HepG2 (cell line): ENCODE results near the gene ERLIN1. TPM values are rescaled to one million over a fixed set of nuclear protein-coding genes. Genes with fewer than 3 reads are reported as not detected.
A peak's percentile ranks its signal among the peaks of the same experiment; 100 is the strongest.

ENCODE experiments used
- CEBPB ChIP-seq: IDR thresholded peaks from 2 replicates; pipeline ENCODE4 v1.6.1; 2011; ENCODE audit warnings: low read depth, low read length, improper control_type of control experiment, borderline replicate concordance
- FLYWCH1 ChIP-seq: sonication (generic); formaldehyde crosslinking; IDR thresholded peaks from 2 replicates; pipeline ENCODE4 v1.8.1; 2023; ENCODE audit warnings: mild to moderate bottlenecking, missing genetic modification reagents
- FOXA1 ChIP-seq, 2 experiments: fragments of 450-650 bp in 1 of 2; sonication (generic) in 1 of 2; formaldehyde crosslinking in 1 of 2; IDR thresholded peaks; 2 replicates each; pipeline versions ENCODE4 v1.4.0 to v1.6.1; 2016 to 2020; ENCODE audit warnings: missing genetic modification reagents in 1 of 2
- HES4 ChIP-seq: sonication (generic); formaldehyde crosslinking; IDR thresholded peaks from 2 replicates; pipeline ENCODE4 v1.9.0; 2021; ENCODE audit warnings: mild to moderate bottlenecking, missing genetic modification reagents, borderline replicate concordance
- ISL2 ChIP-seq: sonication (generic); formaldehyde crosslinking; IDR thresholded peaks from 2 replicates; pipeline ENCODE4 v1.5.0; 2020; ENCODE audit warnings: missing genetic modification reagents
- KDM1A ChIP-seq: IDR thresholded peaks from 2 replicates; pipeline ENCODE4 v1.6.1; 2016; ENCODE audit warnings: missing compliant biosample characterization
- KDM3A ChIP-seq: IDR thresholded peaks from 2 replicates; pipeline ENCODE4 v1.6.1; 2018; ENCODE audit warnings: low read depth, missing compliant biosample characterization
- KDM4B ChIP-seq: sonication (generic); formaldehyde crosslinking; IDR thresholded peaks from 2 replicates; pipeline ENCODE4 v1.4.0; 2020; ENCODE audit warnings: missing genetic modification reagents
- KLF6 ChIP-seq: IDR thresholded peaks from 2 replicates; pipeline ENCODE4 v1.8.0; 2016; ENCODE audit warnings: missing biosample characterization, missing genetic modification reagents
- NBN ChIP-seq: fragments of 450-650 bp; conservative IDR thresholded peaks from 2 replicates; pipeline ENCODE4 v1.6.1; 2017
- U2AF1 ChIP-seq: fragments of 200-400 bp; formaldehyde crosslinking; optimal IDR thresholded peaks from 2 replicates; pipeline ENCODE3; 2017; ENCODE audit warnings: mild to moderate bottlenecking, low read depth, low read length
- ZC3H13 ChIP-seq: sonication (generic); formaldehyde crosslinking; IDR thresholded peaks from 2 replicates; pipeline ENCODE4 v1.8.1; 2023; ENCODE audit warnings: mild to moderate bottlenecking, missing genetic modification reagents, moderate library complexity
- ZNF10 ChIP-seq: sonication (generic); formaldehyde crosslinking; IDR thresholded peaks from 2 replicates; pipeline ENCODE4 v1.4.0; 2020; ENCODE audit warnings: mild to moderate bottlenecking, low read depth, missing genetic modification reagents, borderline replicate concordance
- ZNF382 ChIP-seq: sonication (generic); formaldehyde crosslinking; IDR thresholded peaks from 2 replicates; pipeline ENCODE4 v1.5.0; 2020; ENCODE audit warnings: missing genetic modification reagents, mild to moderate bottlenecking, borderline replicate concordance
- ZNF598 ChIP-seq: sonication (generic); formaldehyde crosslinking; IDR thresholded peaks from 2 replicates; pipeline ENCODE4 v1.5.1; 2020; ENCODE audit warnings: mild to moderate bottlenecking, missing genetic modification reagents, borderline replicate concordance
- ZNF749 ChIP-seq: sonication (generic); formaldehyde crosslinking; IDR thresholded peaks from 2 replicates; pipeline ENCODE4 v1.8.0; 2022; ENCODE audit warnings: mild to moderate bottlenecking, missing genetic modification reagents, moderate library complexity, borderline replicate concordance
- ZNF776 ChIP-seq: sonication (generic); formaldehyde crosslinking; IDR thresholded peaks from 2 replicates; pipeline ENCODE4 v1.4.0; 2020; ENCODE audit warnings: mild to moderate bottlenecking, missing genetic modification reagents
- polyA plus RNA-seq, 8 experiments: library from polyadenylated mRNA; depleted of rRNA in 3 of 8; stranded (reverse) in 7 of 8; unstranded in 1 of 8; fragments of >200 nt; fragmentation: Illumina TruSeq in 4 of 8; extraction: Trizol in 4 of 8; gene quantifications; 2 replicates each; pipeline versions ENCODE4 v1.2.1 to v1.2.3, GENCODE V29; 2011 to 2016; ENCODE audit warnings: low read depth in 4 of 8, missing spikeins in 1 of 8, mixed read lengths in 1 of 8; ENCODE audit not compliant: insufficient read depth in 1 of 8
- total RNA-seq, 5 experiments: library from RNA; depleted of rRNA; stranded (reverse); fragments of >200 nt; fragmentation: Illumina TruSeq; extraction: Trizol; gene quantifications; 2 replicates each; pipeline ENCODE4 v1.2.3, GENCODE V29; 2016; ENCODE audit warnings: low read depth in 1 of 5
- TF ChIP-seq, protein P1 (sequence below): sonication (generic); formaldehyde crosslinking; IDR thresholded peaks from 2 replicates; pipeline ENCODE4 v1.4.0; 2020; ENCODE audit warnings: low read depth, mild to moderate bottlenecking, missing genetic modification reagents
- TF ChIP-seq, protein P2 (sequence below): sonication (generic); formaldehyde crosslinking; conservative IDR thresholded peaks from 2 replicates; pipeline ENCODE4 v1.8.0; 2022; ENCODE audit warnings: low read depth, missing genetic modification reagents
- TF ChIP-seq, protein P3 (sequence below): sonication (generic); formaldehyde crosslinking; IDR thresholded peaks from 2 replicates; pipeline ENCODE4 v1.5.0; 2020; ENCODE audit warnings: mild to moderate bottlenecking, missing genetic modification reagents, moderate library complexity
- TF ChIP-seq, protein P4 (sequence below): sonication (generic); formaldehyde crosslinking; IDR thresholded peaks from 2 replicates; pipeline ENCODE4 v1.5.1; 2020; ENCODE audit warnings: missing genetic modification reagents, mild to moderate bottlenecking, borderline replicate concordance

ERLIN1 gene
- total and polyA plus RNA-seq, 2 of the 13 experiments (the other 11 are each of a cell fraction or from before 2014, with no cell fraction given) = 56.8 to 69.3 TPM

DNA sequence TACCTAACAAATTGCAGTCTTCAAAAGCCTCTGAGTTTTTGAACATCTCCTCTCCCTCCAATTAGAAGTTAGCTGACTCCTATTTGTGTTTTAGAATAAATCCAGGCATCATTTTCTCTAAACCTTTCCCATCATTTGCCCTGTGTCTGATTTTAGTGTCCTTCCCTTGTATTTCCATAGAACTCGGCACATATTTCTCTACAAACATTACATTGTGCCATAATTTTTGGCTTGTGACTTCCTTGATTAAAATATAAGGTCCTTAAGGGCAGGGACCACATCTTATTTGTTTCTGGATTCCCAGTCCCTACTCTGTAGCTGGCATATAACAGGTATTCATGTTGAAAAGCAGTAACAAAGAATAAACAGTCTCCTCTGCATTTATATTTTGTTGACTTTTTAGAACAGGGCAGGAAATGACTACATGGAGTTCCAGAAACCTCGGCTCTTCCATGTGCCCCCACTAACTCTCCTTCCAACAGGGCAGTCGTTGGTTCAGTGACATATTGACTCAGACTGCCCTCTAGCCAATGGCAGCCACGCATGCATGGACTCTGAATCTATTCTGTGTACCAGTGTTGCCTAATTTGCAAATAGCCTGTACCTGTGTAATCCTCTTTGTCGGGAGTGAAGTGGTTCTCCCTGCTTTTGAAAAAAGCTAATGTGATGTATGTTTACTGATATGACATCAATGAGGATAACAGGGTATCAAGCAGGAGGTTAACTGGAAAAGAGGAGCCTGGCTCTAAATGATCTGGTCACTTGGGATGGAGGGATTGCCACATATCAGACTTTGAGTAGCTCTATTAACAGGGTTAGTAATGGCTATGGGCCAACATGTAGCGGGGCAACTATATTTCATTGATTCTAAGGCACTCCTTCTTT, 84.4 kb downstream of the ERLIN1 start (continued):
- TF ChIP-seq ZNF382 (CRISPR knock-in tag) = no peak
- TF ChIP-seq, protein P1, sequence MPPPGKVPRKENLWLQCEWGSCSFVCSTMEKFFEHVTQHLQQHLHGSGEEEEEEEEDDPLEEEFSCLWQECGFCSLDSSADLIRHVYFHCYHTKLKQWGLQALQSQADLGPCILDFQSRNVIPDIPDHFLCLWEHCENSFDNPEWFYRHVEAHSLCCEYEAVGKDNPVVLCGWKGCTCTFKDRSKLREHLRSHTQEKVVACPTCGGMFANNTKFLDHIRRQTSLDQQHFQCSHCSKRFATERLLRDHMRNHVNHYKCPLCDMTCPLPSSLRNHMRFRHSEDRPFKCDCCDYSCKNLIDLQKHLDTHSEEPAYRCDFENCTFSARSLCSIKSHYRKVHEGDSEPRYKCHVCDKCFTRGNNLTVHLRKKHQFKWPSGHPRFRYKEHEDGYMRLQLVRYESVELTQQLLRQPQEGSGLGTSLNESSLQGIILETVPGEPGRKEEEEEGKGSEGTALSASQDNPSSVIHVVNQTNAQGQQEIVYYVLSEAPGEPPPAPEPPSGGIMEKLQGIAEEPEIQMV (CRISPR knock-in tag) = peak; percentile 30; the same call in 1 of the 2 replicates
- TF ChIP-seq, protein P2, sequence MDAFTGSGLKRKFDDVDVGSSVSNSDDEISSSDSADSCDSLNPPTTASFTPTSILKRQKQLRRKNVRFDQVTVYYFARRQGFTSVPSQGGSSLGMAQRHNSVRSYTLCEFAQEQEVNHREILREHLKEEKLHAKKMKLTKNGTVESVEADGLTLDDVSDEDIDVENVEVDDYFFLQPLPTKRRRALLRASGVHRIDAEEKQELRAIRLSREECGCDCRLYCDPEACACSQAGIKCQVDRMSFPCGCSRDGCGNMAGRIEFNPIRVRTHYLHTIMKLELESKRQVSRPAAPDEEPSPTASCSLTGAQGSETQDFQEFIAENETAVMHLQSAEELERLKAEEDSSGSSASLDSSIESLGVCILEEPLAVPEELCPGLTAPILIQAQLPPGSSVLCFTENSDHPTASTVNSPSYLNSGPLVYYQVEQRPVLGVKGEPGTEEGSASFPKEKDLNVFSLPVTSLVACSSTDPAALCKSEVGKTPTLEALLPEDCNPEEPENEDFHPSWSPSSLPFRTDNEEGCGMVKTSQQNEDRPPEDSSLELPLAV (CRISPR knock-in tag) = no peak
- TF ChIP-seq, protein P3, sequence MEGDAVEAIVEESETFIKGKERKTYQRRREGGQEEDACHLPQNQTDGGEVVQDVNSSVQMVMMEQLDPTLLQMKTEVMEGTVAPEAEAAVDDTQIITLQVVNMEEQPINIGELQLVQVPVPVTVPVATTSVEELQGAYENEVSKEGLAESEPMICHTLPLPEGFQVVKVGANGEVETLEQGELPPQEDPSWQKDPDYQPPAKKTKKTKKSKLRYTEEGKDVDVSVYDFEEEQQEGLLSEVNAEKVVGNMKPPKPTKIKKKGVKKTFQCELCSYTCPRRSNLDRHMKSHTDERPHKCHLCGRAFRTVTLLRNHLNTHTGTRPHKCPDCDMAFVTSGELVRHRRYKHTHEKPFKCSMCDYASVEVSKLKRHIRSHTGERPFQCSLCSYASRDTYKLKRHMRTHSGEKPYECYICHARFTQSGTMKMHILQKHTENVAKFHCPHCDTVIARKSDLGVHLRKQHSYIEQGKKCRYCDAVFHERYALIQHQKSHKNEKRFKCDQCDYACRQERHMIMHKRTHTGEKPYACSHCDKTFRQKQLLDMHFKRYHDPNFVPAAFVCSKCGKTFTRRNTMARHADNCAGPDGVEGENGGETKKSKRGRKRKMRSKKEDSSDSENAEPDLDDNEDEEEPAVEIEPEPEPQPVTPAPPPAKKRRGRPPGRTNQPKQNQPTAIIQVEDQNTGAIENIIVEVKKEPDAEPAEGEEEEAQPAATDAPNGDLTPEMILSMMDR = peak; percentile 29
- TF ChIP-seq ISL2 (CRISPR knock-in tag) = peak; percentile 98
- TF ChIP-seq U2AF1 = no peak
- TF ChIP-seq ZNF598 (CRISPR knock-in tag) = no peak
- TF ChIP-seq ZNF776 (CRISPR knock-in tag) = no peak
- no peak for TF ChIP-seq NBN
- TF ChIP-seq, protein P4, sequence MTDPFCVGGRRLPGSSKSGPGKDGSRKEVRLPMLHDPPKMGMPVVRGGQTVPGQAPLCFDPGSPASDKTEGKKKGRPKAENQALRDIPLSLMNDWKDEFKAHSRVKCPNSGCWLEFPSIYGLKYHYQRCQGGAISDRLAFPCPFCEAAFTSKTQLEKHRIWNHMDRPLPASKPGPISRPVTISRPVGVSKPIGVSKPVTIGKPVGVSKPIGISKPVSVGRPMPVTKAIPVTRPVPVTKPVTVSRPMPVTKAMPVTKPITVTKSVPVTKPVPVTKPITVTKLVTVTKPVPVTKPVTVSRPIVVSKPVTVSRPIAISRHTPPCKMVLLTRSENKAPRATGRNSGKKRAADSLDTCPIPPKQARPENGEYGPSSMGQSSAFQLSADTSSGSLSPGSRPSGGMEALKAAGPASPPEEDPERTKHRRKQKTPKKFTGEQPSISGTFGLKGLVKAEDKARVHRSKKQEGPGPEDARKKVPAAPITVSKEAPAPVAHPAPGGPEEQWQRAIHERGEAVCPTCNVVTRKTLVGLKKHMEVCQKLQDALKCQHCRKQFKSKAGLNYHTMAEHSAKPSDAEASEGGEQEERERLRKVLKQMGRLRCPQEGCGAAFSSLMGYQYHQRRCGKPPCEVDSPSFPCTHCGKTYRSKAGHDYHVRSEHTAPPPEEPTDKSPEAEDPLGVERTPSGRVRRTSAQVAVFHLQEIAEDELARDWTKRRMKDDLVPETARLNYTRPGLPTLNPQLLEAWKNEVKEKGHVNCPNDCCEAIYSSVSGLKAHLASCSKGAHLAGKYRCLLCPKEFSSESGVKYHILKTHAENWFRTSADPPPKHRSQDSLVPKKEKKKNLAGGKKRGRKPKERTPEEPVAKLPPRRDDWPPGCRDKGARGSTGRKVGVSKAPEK (CRISPR knock-in tag) = no peak
- TF ChIP-seq FLYWCH1 (CRISPR knock-in tag) = no peak
- peak; percentile 89 for TF ChIP-seq KDM1A (CRISPR knock-in tag)
- no peak for TF ChIP-seq HES4
- TF ChIP-seq CEBPB = peak; percentile 95
- TF ChIP-seq KDM3A (CRISPR knock-in tag) = no peak; the same call in 1 of the 2 replicates
- no peak for TF ChIP-seq ZC3H13 (CRISPR knock-in tag)
- peak; percentile 94 for TF ChIP-seq FOXA1 (IDR thresholded peaks at IDR 0.05)
- peak; percentile 100 for TF ChIP-seq FOXA1 (CRISPR knock-in tag; IDR thresholded peaks at IDR 0.05)
- no peak for TF ChIP-seq ZNF10
- no peak for TF ChIP-seq KLF6 (CRISPR knock-in tag)
- peak; percentile 88 for TF ChIP-seq KDM4B (CRISPR knock-in tag)
- no peak for TF ChIP-seq ZNF749 (CRISPR knock-in tag)
